CD4-positive, CD25-positive, alpha-beta regulatory T cell (primary cell): ENCODE data around the gene SHFL. TPM values are rescaled to one million over a fixed set of nuclear protein-coding genes. Genes with fewer than 3 reads are reported as not detected.

Source experiments
- ATAC-seq, 2 donors: fragments of 150-1000 bp; cut with Tn5 transposase; one replicate each; pipeline ENCODE4 v1.10.0; 2021; ENCODE audit warnings: low read depth in 2 of 2, moderate number of reproducible peaks in 2 of 2, moderate library complexity in 1 of 2
- DNase-seq, 3 donors: peaks; one replicate each; pipeline versions ENCODE4 v3.0.0 to v3.0.0-alpha.2; 2012 to 2022; ENCODE audit warnings: mixed read lengths in 1 of 3
- H3K27ac ChIP-seq: one replicate; pipeline ENCODE4 v1.7.0; 2013; ENCODE audit warnings: mild to moderate bottlenecking, low read length; ENCODE audit not compliant: insufficient read depth, poor library complexity, severe bottlenecking
- H3K27me3 ChIP-seq: one replicate; pipeline ENCODE4 v1.7.0; 2013; ENCODE audit warnings: low read length; ENCODE audit not compliant: control insufficient read depth, insufficient read depth
- H3K36me3 ChIP-seq: one replicate; pipeline ENCODE4 v1.7.0; 2013; ENCODE audit warnings: mild to moderate bottlenecking, low read length, moderate library complexity; ENCODE audit not compliant: control insufficient read depth, insufficient read depth
- H3K4me1 ChIP-seq: 2 replicates; pipeline ENCODE4 v1.7.0; 2013; ENCODE audit warnings: mild to moderate bottlenecking, low read length; ENCODE audit not compliant: insufficient read depth, control insufficient read depth, poor library complexity, severe bottlenecking
- H3K4me3 ChIP-seq: one replicate; pipeline ENCODE4 v1.7.0; 2013; ENCODE audit warnings: low read depth, mild to moderate bottlenecking, low read length, moderate library complexity
- H3K9me3 ChIP-seq, 2 experiments: 1 replicate in 1 of 2; 2 replicates in 1 of 2; pipeline ENCODE4 v1.7.0; 2013; ENCODE audit warnings: low read length in 2 of 2, mild to moderate bottlenecking in 1 of 2, moderate library complexity in 1 of 2; ENCODE audit not compliant: control insufficient read depth in 2 of 2
- H3K27ac Mint-ChIP-seq, 3 donors: one replicate each; pipeline ENCODE4 v1.8.0; 2020 to 2022; ENCODE audit warnings: mild to moderate bottlenecking in 3 of 3, mixed read lengths in 3 of 3, moderate library complexity in 2 of 3
- H3K27me3 Mint-ChIP-seq: one replicate; pipeline ENCODE4 v1.8.0; 2022; ENCODE audit warnings: mild to moderate bottlenecking, mixed read lengths
- H3K36me3 Mint-ChIP-seq: one replicate; pipeline ENCODE4 v1.8.0; 2020; ENCODE audit warnings: mixed read lengths
- H3K4me1 Mint-ChIP-seq, 4 donors: one replicate each; pipeline ENCODE4 v1.8.0; 2020 to 2022; ENCODE audit warnings: mixed read lengths in 4 of 4, mild to moderate bottlenecking in 1 of 4
- H3K4me3 Mint-ChIP-seq, 4 donors: one replicate each; pipeline ENCODE4 v1.8.0; 2020 to 2022; ENCODE audit warnings: mild to moderate bottlenecking in 4 of 4, mixed read lengths in 4 of 4, moderate library complexity in 3 of 4
- H3K9me3 Mint-ChIP-seq, 7 donors: one replicate each; pipeline ENCODE4 v1.8.0; 2020 to 2022; ENCODE audit warnings: mixed read lengths in 7 of 7, mild to moderate bottlenecking in 3 of 7, moderate library complexity in 2 of 7
- polyA plus RNA-seq, 4 donors: library from polyadenylated mRNA; unstranded; fragments of 300-500 nt; fragmentation: Illumina TruSeq; gene quantifications; one replicate each; pipeline ENCODE4 v1.2.3, GENCODE V29; 2021
- total RNA-seq: library from RNA; stranded (reverse); gene quantifications from one replicate; pipeline ENCODE4 v1.2.3, GENCODE V29; 2022

Gene SHFL
- total and polyA plus RNA-seq, 5 donors from 2014 or later, result 28.0 to 93.2 (median 29.1) TPM

DNA sequence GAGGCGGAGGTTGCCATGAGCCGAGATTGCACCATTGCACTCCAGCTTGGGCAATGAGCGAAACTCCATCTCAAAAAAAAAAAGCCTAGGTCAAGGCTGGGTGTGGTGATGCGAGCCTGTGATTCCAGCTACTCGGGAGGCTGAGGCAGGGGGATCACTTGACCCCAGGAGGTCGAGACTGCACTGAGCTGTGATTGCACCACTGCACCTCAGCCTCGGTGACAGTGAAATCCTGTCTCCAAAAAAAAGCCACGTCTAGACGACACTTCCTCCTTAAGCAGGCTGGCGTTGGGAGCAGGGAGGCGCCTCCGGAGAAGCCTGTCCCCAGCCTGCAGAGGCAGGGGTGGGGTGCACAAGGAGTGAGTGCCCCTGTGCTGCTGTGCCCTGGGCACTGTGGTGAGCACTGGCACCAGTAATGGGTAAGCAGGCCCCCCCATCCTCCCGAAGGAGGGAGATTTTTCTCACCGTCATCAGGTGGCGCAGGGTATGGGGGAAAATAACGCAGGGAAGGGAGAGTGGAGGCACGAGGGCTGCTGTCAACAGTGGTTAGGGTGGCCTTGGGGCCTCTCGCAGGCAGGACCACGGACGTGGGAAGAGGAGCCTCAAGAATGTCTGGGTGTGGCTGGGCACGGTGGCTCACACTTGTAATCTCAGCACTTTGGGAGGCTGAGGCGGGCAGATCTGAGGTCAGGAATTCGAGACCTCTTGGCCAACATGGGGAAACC, 26.1 kb downstream of the SHFL start:
- no peaks in the 10 kb centered on the region for H3K9me3 Mint-ChIP-seq
- H3K4me3 Mint-ChIP-seq, result peak overlapping the region in 3 of 4 donors; percentile 67 to 89 (median 80)
- H3K36me3 ChIP-seq, result peaks cover 50% of the 10 kb centered on the region
- H3K4me1 Mint-ChIP-seq, result peaks cover 2 to 46% (median 15%) of the 10 kb centered on the region in 4 donors
- no peak for DNase-seq
- H3K36me3 Mint-ChIP-seq, result peaks cover 17% of the 10 kb centered on the region
- H3K27me3 ChIP-seq, result no peaks in the 10 kb centered on the region
- no peaks in the 10 kb centered on the region for H3K9me3 ChIP-seq
- peak in 1 of 2 donors; percentile 7 for ATAC-seq
- H3K27ac ChIP-seq, result peak overlapping the region; percentile 58
- H3K27ac Mint-ChIP-seq, result peak overlapping the region; percentile 82 to 94 (median 86)
- peaks cover 39% of the 10 kb centered on the region for H3K4me1 ChIP-seq
- H3K27me3 Mint-ChIP-seq, result no peaks in the 10 kb centered on the region
- H3K4me3 ChIP-seq, result no peak overlapping the region

GRCh38 chr19:10112895-10113591, 26.9 kb downstream of the SHFL start:
- peak; percentile 52 to 64 for ATAC-seq
- Mint-ChIP-seq H3K4me3 (peak overlapping the region; percentile 67 to 89 (median 80)), H3K27me3 (no peaks in the 10 kb centered on the region), H3K9me3 (no peaks in the 10 kb centered on the region), H3K36me3 (peaks cover 19% of the 10 kb centered on the region), H3K4me1 (peaks cover 0 to 42% (median 11%) of the 10 kb centered on the region in 4 donors), H3K27ac (peak overlapping the region in 2 of 3 donors; percentile 82 to 86)
- Histone ChIP-seq H3K4me3 (peak overlapping the region; percentile 44), H3K9me3 (no peaks in the 10 kb centered on the region), H3K27ac (peak overlapping the region; percentile 58), H3K4me1 (peaks cover 32% of the 10 kb centered on the region), H3K27me3 (no peaks in the 10 kb centered on the region), H3K36me3 (peaks cover 54% of the 10 kb centered on the region)
- DNase-seq, result peak; percentile 41 to 67 (median 62)

DNA sequence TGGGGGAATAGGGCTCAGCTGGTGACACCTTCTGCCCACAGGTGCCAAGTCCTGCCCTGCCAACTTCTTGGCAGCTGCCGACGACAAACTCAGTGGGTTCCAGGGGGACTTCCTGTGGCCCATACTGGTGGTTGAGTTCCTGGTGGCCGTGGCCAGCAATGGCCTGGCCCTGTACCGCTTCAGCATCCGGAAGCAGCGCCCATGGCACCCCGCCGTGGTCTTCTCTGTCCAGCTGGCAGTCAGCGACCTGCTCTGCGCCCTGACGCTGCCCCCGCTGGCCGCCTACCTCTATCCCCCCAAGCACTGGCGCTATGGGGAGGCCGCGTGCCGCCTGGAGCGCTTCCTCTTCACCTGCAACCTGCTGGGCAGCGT, 27.5 kb downstream of the SHFL start:
- H3K9me3 Mint-ChIP-seq, result no peaks in the 10 kb centered on the region
- no peak overlapping the region for H3K4me3 ChIP-seq
- H3K36me3 Mint-ChIP-seq, result peaks cover 19% of the 10 kb centered on the region
- no peaks in the 10 kb centered on the region for H3K27me3 Mint-ChIP-seq
- H3K27ac Mint-ChIP-seq, result no peak overlapping the region
- no peak for ATAC-seq
- peaks cover 54% of the 10 kb centered on the region for H3K36me3 ChIP-seq
- DNase-seq, result no peak
- peak overlapping the region in 1 of 4 donors; percentile 89 for H3K4me3 Mint-ChIP-seq
- H3K9me3 ChIP-seq, result no peaks in the 10 kb centered on the region
- peaks cover 0 to 41% (median 11%) of the 10 kb centered on the region in 4 donors for H3K4me1 Mint-ChIP-seq
- peak overlapping the region; percentile 58 for H3K27ac ChIP-seq
- peaks cover 33% of the 10 kb centered on the region for H3K4me1 ChIP-seq
- no peaks in the 10 kb centered on the region for H3K27me3 ChIP-seq

DNA sequence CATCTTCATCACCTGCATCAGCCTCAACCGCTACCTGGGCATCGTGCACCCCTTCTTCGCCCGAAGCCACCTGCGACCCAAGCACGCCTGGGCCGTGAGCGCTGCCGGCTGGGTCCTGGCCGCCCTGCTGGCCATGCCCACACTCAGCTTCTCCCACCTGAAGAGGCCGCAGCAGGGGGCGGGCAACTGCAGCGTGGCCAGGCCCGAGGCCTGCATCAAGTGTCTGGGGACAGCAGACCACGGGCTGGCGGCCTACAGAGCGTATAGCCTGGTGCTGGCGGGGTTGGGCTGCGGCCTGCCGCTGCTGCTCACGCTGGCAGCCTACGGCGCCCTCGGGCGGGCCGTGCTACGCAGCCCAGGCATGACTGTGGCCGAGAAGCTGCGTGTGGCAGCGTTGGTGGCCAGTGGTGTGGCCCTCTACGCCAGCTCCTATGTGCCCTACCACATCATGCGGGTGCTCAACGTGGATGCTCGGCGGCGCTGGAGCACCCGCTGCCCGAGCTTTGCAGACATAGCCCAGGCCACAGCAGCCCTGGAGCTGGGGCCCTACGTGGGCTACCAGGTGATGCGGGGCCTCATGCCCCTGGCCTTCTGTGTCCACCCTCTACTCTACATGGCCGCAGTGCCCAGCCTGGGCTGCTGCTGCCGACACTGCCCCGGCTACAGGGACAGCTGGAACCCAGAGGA, 28.0 kb downstream of the SHFL start:
- DNase-seq, result no peak
- Mint-ChIP-seq H3K36me3 (peaks cover 19% of the 10 kb centered on the region), H3K9me3 (no peaks in the 10 kb centered on the region), H3K4me1 (peaks cover 0 to 46% (median 11%) of the 10 kb centered on the region in 4 donors), H3K4me3 (no peak overlapping the region), H3K27me3 (no peaks in the 10 kb centered on the region), H3K27ac (peak overlapping the region in 1 of 3 donors; percentile 15)
- Histone ChIP-seq H3K4me3 (no peak overlapping the region), H3K27me3 (no peaks in the 10 kb centered on the region), H3K9me3 (no peaks in the 10 kb centered on the region), H3K27ac (no peak overlapping the region), H3K36me3 (peaks cover 52% of the 10 kb centered on the region), H3K4me1 (peaks cover 39% of the 10 kb centered on the region)
- no peak for ATAC-seq

DNA sequence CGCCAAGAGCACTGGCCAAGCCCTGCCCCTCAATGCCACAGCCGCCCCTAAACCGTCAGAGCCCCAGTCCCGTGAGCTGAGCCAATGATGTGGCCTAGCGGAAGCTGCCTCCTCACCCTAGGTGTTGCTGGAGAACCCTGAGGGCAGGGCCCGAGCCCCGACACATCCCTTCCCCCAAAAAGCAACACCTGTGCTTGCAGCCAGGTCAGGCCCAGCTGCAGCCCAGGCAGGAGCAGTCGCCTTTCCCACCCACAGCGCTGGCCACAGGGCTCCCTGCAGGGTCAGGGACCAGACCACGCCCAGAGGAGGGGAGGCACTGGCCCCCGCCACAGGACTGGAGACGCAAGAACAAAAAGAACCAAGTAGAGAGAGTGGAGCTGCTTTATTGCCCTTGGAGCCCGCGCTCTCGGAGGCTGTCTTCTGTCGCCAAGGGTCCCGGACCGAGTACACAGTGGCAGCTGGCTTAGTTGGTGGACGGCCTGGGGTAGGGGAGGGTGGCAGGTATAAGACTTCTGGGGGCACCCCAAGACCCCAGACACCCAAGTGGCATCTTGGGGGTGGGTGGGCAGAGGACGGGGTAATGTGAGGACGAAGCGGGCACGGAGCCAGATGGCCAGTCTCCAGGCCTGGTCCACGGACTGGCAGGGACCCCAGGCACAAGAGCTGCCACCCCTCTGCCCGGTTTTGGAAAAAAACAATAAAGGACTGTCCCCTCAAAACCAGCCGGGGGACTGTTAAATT, 28.7 kb downstream of the SHFL start:
- Mint-ChIP-seq H3K27ac (peak overlapping the region in 1 of 3 donors; percentile 15), H3K9me3 (no peaks in the 10 kb centered on the region), H3K4me1 (peaks cover 0 to 48% (median 14%) of the 10 kb centered on the region in 4 donors), H3K4me3 (peak overlapping the region in 1 of 4 donors; percentile 47), H3K27me3 (no peaks in the 10 kb centered on the region), H3K36me3 (peaks cover 12% of the 10 kb centered on the region)
- Histone ChIP-seq H3K4me1 (peaks cover 42% of the 10 kb centered on the region), H3K4me3 (no peak overlapping the region), H3K27ac (no peak overlapping the region), H3K27me3 (no peaks in the 10 kb centered on the region), H3K36me3 (peaks cover 45% of the 10 kb centered on the region), H3K9me3 (no peaks in the 10 kb centered on the region)
- ATAC-seq (no peak), DNase-seq (no peak)

- DNase-seq, result no peak
- Histone ChIP-seq H3K4me1 (peaks cover 42% of the 10 kb centered on the region), H3K27ac (no peak overlapping the region), H3K9me3 (no peaks in the 10 kb centered on the region), H3K4me3 (no peak overlapping the region), H3K27me3 (no peaks in the 10 kb centered on the region), H3K36me3 (peaks cover 39% of the 10 kb centered on the region)
- H3K4me1 Mint-ChIP-seq, result peaks cover 0 to 50% (median 16%) of the 10 kb centered on the region in 4 donors
- H3K36me3 Mint-ChIP-seq, result peaks cover 11% of the 10 kb centered on the region
- no peaks in the 10 kb centered on the region for H3K9me3 Mint-ChIP-seq
- H3K27ac Mint-ChIP-seq, result no peak overlapping the region
- no peak for ATAC-seq
- H3K4me3 Mint-ChIP-seq, result peak overlapping the region in 1 of 4 donors; percentile 47
- H3K27me3 Mint-ChIP-seq, result no peaks in the 10 kb centered on the region
Measured at GRCh38 chr19:10115392-10116084, 29.4 kb downstream of the SHFL start.
